ENCODE data around the gene SLC6A5. TPM values are rescaled to one million over a fixed set of nuclear protein-coding genes. Genes with fewer than 3 reads are reported as not detected.

SLC6A5 gene
- total and polyA plus RNA-seq, 2 of the 8 experiments (the other 6 are each of a cell fraction or from before 2014, with no cell fraction given), result not detected

- no peak for TF ChIP-seq CHD7 (IDR thresholded peaks at IDR 0.05; ENCODE audit: insufficient replicate concordance, low read length)
- TF ChIP-seq EGR1 (IDR thresholded peaks at IDR 0.05; ENCODE audit: borderline replicate concordance, low read depth, low read length), result no peak
- no peak for TF ChIP-seq SIX5 (IDR thresholded peaks at IDR 0.05; ENCODE audit: low read depth, low read length)
- TF ChIP-seq SP4 (IDR thresholded peaks at IDR 0.05; ENCODE audit: low read length), result no peak
- no peak for TF ChIP-seq SIRT6 (IDR thresholded peaks at IDR 0.05; ENCODE audit: low read length)
- TF ChIP-seq POLR2AphosphoS5 (IDR thresholded peaks at IDR 0.05; ENCODE audit: low read depth, low read length), result no peak
Observed at GRCh38 chr11:20656901-20657300, 57.5 kb downstream of the SLC6A5 start (continued).
